Adrenal gland (tissue), 12 donors: ENCODE data around the gene TXNRD2. TPM values are rescaled to one million over a fixed set of nuclear protein-coding genes. Genes with fewer than 3 reads are reported as not detected.
A peak's percentile ranks its signal among the peaks of the same experiment; 100 is the strongest.

Source experiments
- DNase-seq, 7 donors: peaks; one replicate each; pipeline ENCODE4 v3.0.0-alpha.2; 2019 to 2020
- H3K27ac ChIP-seq, 5 donors: fragments of 200-600 bp; sonication (generic) in 4 of 5; 1 replicate in 3 of 5; 2 replicates in 2 of 5; pipeline versions ENCODE4 v1.5.1 to v1.8.0; 2016 to 2020; ENCODE audit warnings: mild to moderate bottlenecking in 1 of 5
- H3K27me3 ChIP-seq: fragments of 200-600 bp; 2 replicates; pipeline ENCODE4 v1.8.0; 2021
- H3K36me3 ChIP-seq, 2 donors: fragments of 200-600 bp; replicated peaks in 1 of 2; 1 replicate in 1 of 2; 2 replicates in 1 of 2; pipeline versions ENCODE4 v1.5.1 to v1.8.0; 2018 to 2022
- H3K4me1 ChIP-seq, 2 donors: fragments of 200-600 bp; replicated peaks in 1 of 2; 1 replicate in 1 of 2; 2 replicates in 1 of 2; pipeline versions ENCODE4 v1.5.1 to v1.8.0; 2018 to 2021
- H3K4me3 ChIP-seq, 4 donors: fragments of 200-600 bp; sonication (generic) in 3 of 4; one replicate each; pipeline ENCODE4 v1.5.1; 2016 to 2018
- H3K9me3 ChIP-seq, 3 donors: fragments of 200-600 bp; sonication (generic) in 1 of 3; replicated peaks in 1 of 3; 1 replicate in 2 of 3; 2 replicates in 1 of 3; pipeline versions ENCODE4 v1.5.1 to v1.8.0; 2016 to 2021
- POLR2A ChIP-seq, 2 donors: fragments of 450-650 bp; IDR thresholded peaks; one replicate each; pipeline ENCODE4 v1.6.1; 2017; ENCODE audit warnings: antibody characterized with exemption in 2 of 2, mild to moderate bottlenecking in 2 of 2, moderate library complexity in 1 of 2
- WGBS, 4 donors: extraction: QIAGEN DNeasy Blood & Tissue Kit in 2 of 4; methylation state at CpG; one replicate each; pipeline versions ENCODE4 v1.1.5 to v1.1.7; 2013 to 2017; 5-methylcytosine and 5-hydroxymethylcytosine counted together
- intact Hi-C, 2 donors: fragments of 100-400 bp; cut with DNase I; formaldehyde crosslinking; loops; one replicate each; pipeline versions ENCODE4 v1.14.1 to v1.15.0; 2022 to 2023
- polyA plus RNA-seq, 3 donors: library from polyadenylated mRNA; stranded (reverse); fragments of 200-250 nt in 2 of 3; fragments of 350-450 nt in 1 of 3; fragmentation: Illumina TruSeq in 1 of 3; extraction: RNeasy Lipid Tissue Mini Kit (QIAGEN cat#74804) in 1 of 3; gene quantifications; one replicate each; pipeline ENCODE4 v1.2.3, GENCODE V29; 2013 to 2014
- total RNA-seq, 9 donors: library from RNA; depleted of rRNA in 4 of 9; stranded (reverse); fragments of >200 nt in 4 of 9; fragments of 120-200 nt in 1 of 9; fragmentation: NEBNext Ultra II Directional in 1 of 9; extraction: Animal tissue kit (Norgen Biotek cat#: 25700) in 1 of 9; gene quantifications; one replicate each; pipeline versions ENCODE4 v1.1.0 to v1.2.4, GENCODE V29; 2013 to 2023
- TF ChIP-seq, protein P1 (sequence below), 6 experiments: fragments of 450-650 bp in 4 of 6; fragments of 200-600 bp in 2 of 6; sonication (generic) in 1 of 6; IDR thresholded peaks; 1 replicate in 5 of 6; 2 replicates in 1 of 6; pipeline versions ENCODE4 v1.5.1 to v1.8.0; 2016 to 2021; ENCODE audit warnings: antibody characterized with exemption in 6 of 6, mild to moderate bottlenecking in 2 of 6, moderate library complexity in 1 of 6
- donor health status: healthy with polysubstance abuse.
- donor health status: Bipolar disorder and iron deficiency.
- donor health status: DM: yes; HTN: yes; CAD: no.
- donor health status: DM: no; HTN: no; CAD: no.
- donor health status: DM: no; HTN: no; CAD: no.
- donor health status: DM: yes; HTN: yes; CAD: no.

TXNRD2 gene
- total and polyA plus RNA-seq, 12 donors: 39.6 to 171 (median 59.5) TPM

DNA sequence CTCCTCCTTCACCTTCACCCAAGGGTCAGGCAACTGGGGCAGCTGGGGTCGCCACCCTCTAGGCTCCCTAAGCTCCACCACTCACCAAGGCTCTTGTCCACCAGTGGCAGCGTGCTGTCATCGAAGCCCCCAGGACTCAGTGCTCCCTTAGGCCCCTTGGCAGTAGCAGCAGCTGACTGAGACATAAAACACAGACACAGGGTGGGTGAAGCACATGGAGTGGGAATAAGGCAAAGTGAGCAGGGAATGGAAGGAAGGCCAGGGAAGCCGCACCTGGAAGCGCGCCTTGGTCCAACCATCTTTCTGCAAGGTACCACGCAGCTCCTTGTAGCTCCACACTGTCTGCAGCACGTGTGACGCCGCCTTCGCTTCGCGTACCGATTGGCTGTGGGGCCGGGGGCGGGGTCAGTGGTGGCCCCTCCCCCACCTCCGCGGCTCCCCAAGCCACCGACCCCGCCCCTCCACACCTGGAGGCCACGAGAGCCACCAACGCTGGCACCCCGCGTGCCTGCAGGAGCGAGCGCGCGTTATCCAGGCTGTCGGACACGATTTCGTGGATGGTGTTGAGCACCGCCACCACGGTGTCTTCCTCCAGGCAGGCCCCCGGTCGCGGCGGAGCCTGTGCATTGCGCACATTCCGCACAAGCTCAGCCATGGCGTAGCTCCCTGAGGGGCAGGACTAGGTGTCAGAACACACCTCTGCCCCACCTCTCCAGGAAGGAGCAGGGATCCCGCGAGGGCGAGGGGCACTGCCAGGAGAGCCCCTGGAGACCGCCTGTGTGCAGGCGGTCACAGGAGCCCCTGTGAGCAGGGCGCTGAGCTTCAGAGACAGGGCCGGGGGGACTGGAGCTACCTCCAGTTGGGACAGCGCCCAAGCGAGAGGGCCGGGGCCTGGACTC, 31.3 kb upstream of the TXNRD2 start:
- WGBS, 4 donors: 84 to 94% (median 91%) methylated on average over 29 to 50 of the region's 50 CpGs
- TF ChIP-seq, protein P1, sequence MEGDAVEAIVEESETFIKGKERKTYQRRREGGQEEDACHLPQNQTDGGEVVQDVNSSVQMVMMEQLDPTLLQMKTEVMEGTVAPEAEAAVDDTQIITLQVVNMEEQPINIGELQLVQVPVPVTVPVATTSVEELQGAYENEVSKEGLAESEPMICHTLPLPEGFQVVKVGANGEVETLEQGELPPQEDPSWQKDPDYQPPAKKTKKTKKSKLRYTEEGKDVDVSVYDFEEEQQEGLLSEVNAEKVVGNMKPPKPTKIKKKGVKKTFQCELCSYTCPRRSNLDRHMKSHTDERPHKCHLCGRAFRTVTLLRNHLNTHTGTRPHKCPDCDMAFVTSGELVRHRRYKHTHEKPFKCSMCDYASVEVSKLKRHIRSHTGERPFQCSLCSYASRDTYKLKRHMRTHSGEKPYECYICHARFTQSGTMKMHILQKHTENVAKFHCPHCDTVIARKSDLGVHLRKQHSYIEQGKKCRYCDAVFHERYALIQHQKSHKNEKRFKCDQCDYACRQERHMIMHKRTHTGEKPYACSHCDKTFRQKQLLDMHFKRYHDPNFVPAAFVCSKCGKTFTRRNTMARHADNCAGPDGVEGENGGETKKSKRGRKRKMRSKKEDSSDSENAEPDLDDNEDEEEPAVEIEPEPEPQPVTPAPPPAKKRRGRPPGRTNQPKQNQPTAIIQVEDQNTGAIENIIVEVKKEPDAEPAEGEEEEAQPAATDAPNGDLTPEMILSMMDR (IDR thresholded peaks at IDR 0.05): no peak
- no peak for TF ChIP-seq POLR2A (IDR thresholded peaks at IDR 0.05)
- Histone ChIP-seq H3K9me3 (no peaks in the 10 kb centered on the region), H3K36me3 (peaks cover 0 to 21% of the 10 kb centered on the region in 2 donors), H3K4me3 (no peak overlapping the region), H3K27ac (no peak overlapping the region), H3K4me1 (peaks cover 15 to 19% of the 10 kb centered on the region in 2 donors), H3K27me3 (no peaks in the 10 kb centered on the region)
- DNase-seq: no peak
- intact Hi-C loops: loop anchor here (1.0 to 10.0 kb wide), 5 partner anchors 38 to 159 kb away; partner anchors contain the start of genes ARVCF (in 1 of the 2), DGCR8 (in 1 of the 2) and ZDHHC8 (in 1 of the 2)

DNA sequence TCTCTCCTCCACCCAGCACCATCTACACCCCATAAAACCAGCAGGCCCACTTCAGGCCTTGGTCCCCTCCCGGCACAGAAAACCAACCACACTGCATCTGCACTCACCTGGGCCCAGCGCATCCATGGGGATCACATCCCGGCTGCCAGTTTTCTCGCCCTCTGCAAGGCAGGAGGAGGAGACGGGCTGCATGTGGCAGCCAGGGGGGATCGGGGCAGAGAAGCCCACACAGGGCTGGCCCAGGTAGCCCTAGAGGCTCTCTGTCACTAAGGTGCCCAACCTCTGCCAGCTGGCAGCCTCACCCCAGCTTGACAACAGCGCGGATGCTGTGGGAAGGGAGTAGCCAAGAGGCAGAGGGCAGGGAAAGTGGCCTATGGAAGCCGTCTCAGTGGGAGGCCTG, 30.6 kb upstream of the TXNRD2 start:
- no peak for TF ChIP-seq POLR2A (IDR thresholded peaks at IDR 0.05)
- TF ChIP-seq, protein P1 (IDR thresholded peaks at IDR 0.05): no peak

DNA sequence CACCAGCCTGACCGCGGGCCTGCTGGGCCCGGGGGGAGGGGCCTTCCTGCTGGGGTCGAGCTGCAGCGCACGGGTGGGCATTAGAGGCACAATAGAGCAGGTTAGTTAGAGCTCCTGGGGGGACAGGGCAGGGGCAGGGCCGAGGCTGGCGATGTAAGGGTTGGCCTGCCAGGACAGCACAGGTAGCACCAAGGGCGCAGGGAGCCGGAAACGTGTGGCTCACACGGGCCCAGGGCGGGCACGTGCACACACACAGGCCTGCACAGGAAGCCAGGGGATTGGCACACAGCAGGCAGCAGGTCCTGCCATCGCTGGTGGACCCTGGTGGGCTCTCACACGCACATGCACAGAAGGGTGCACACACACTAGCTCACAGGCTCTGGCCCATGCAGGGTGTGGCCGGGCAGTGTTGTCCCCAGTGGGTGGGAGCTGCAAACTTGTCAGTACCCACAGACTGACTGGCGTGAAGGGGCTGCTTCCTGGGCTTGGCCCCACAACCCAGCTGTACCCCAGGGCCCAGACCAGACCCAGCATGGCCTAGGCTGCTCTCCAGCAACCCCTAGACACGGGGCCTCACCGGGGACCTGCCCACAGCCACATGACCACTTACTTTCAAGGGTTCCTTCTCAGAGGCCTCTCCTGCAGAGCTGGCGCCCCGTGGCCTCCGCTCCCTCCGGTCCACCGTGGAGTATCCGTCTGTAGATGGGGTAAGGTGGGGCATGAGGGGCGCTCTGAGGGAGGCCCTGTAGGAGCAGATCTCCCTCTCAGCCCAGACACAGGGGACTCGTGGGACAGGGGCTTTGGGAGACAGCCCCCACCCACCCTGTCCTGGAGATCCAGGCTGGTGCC, 29.9 kb upstream of the TXNRD2 start:
- intact Hi-C loops: loop anchor here (1.0 to 10.0 kb wide), 5 partner anchors 40 to 161 kb away; partner anchors contain the start of genes ARVCF (in 1 of the 2), DGCR8 (in 1 of the 2) and ZDHHC8 (in 1 of the 2)
- Histone ChIP-seq H3K4me1 (peaks cover 15 to 30% of the 10 kb centered on the region in 2 donors), H3K27me3 (no peaks in the 10 kb centered on the region), H3K27ac (peak overlapping the region in 1 of 5 donors; percentile 67), H3K9me3 (no peaks in the 10 kb centered on the region), H3K4me3 (no peak overlapping the region), H3K36me3 (peaks cover 0 to 30% of the 10 kb centered on the region in 2 donors)
- DNase-seq: no peak
- TF ChIP-seq, protein P1 (IDR thresholded peaks at IDR 0.05): no peak
- no peak for TF ChIP-seq POLR2A (IDR thresholded peaks at IDR 0.05)
- WGBS, 4 donors: 68 to 100% (median 75%) methylated on average over 3 to 28 of the region's 28 CpGs

More for the DNA sequence above, 30.6 kb upstream of the TXNRD2 start:
- WGBS, 4 donors: 87 to 100% (median 91%) methylated on average over 6 to 9 of the region's 9 CpGs
- no peak overlapping the region for H3K27ac ChIP-seq
- peaks cover 0 to 28% of the 10 kb centered on the region in 2 donors for H3K36me3 ChIP-seq
- DNase-seq: no peak
- H3K4me3 ChIP-seq: no peak overlapping the region
- peaks cover 15 to 25% of the 10 kb centered on the region in 2 donors for H3K4me1 ChIP-seq
- H3K9me3 ChIP-seq: no peaks in the 10 kb centered on the region
- no peaks in the 10 kb centered on the region for H3K27me3 ChIP-seq
- intact Hi-C loops: loop anchor here (1.0 to 10.0 kb wide), 5 partner anchors 39 to 160 kb away; partner anchors contain the start of genes ARVCF (in 1 of the 2), DGCR8 (in 1 of the 2) and ZDHHC8 (in 1 of the 2)
